HG02852 (cell line): ENCODE results near the gene PCNX4.
A peak's percentile ranks its signal among the peaks of the same experiment; 100 is the strongest.

ENCODE experiments used
- ATAC-seq: cut with Tn5 transposase; IDR thresholded peaks from one replicate; pipeline ENCODE4 v1.9.1; 2021; ENCODE audit warnings: mild to moderate bottlenecking, moderate library complexity; ENCODE audit not compliant: unreplicated experiment

PCNX4 gene

GRCh38 chr14:60101786-60102185, 10.1 kb downstream of the PCNX4 start:
- ATAC-seq, result no peak

- no peak for ATAC-seq
These were observed 10.7 kb downstream of the PCNX4 start for GRCh38 chr14:60102389-60102788.

GRCh38 chr14:60106339-60106738, 14.6 kb downstream of the PCNX4 start:
- no peak for ATAC-seq

- ATAC-seq, result no peak
These were observed 15.8 kb downstream of the PCNX4 start for GRCh38 chr14:60107477-60107876.

GRCh38 chr14:60111732-60112131, 20.0 kb downstream of the PCNX4 start:
- no peak for ATAC-seq

- ATAC-seq, result no peak
These were observed 23.2 kb downstream of the PCNX4 start for GRCh38 chr14:60114881-60115280.

GRCh38 chr14:60116181-60116580, 24.5 kb downstream of the PCNX4 start:
- no peak for ATAC-seq

GRCh38 chr14:60125918-60126317, 34.2 kb downstream of the PCNX4 start:
- no peak for ATAC-seq

- no peak for ATAC-seq
These were observed 41.8 kb downstream of the PCNX4 start for GRCh38 chr14:60133487-60133886.

- ATAC-seq, result no peak
These were observed 43.0 kb downstream of the PCNX4 start for GRCh38 chr14:60134702-60135101.

- peak; percentile 73 for ATAC-seq
These were observed 60.0 kb downstream of the PCNX4 start for GRCh38 chr14:60151715-60152114.

GRCh38 chr14:60153991-60154390, 62.3 kb downstream of the PCNX4 start:
- no peak for ATAC-seq

- ATAC-seq, result no peak
These were observed 62.9 kb downstream of the PCNX4 start for GRCh38 chr14:60154671-60155070.

- no peak for ATAC-seq
These were observed 68.7 kb downstream of the PCNX4 start for GRCh38 chr14:60160422-60160821.

GRCh38 chr14:60161196-60162107, 69.7 kb downstream of the PCNX4 start:
- no peak for ATAC-seq

GRCh38 chr14:60163693-60164092, 72.0 kb downstream of the PCNX4 start:
- no peak for ATAC-seq

GRCh38 chr14:60164404-60164711, 72.6 kb downstream of the PCNX4 start:
- ATAC-seq, result peak; percentile 10

- ATAC-seq, result peak; percentile 87
These were observed 73.2 kb downstream of the PCNX4 start, which contains the start of gene DHRS7 for GRCh38 chr14:60164712-60165546. Gene DHRS7 (minus strand): TSS chr14:60165398. CDS start chr14:60165309, 89 bp downstream.

GRCh38 chr14:60165547-60165876, 73.8 kb downstream of the PCNX4 start:
- peak; percentile 11 for ATAC-seq

- no peak for ATAC-seq
These were observed 74.4 kb downstream of the PCNX4 start for GRCh38 chr14:60166142-60166541.

GRCh38 chr14:60169722-60170121, 78.0 kb downstream of the PCNX4 start:
- ATAC-seq, result no peak

- no peak for ATAC-seq
These were observed 79.2 kb downstream of the PCNX4 start for GRCh38 chr14:60170948-60171347.
